ENCODE data around the gene PABPN1. TPM values are rescaled to one million over a fixed set of nuclear protein-coding genes. Genes with fewer than 3 reads are reported as not detected.
A peak's percentile ranks its signal among the peaks of the same experiment; 100 is the strongest.

PABPN1 gene
- total and polyA plus RNA-seq, 9 of the 15 experiments (the other 6 are each of a cell fraction or from before 2014, with no cell fraction given) = 32.6 to 388 (median 178) TPM

- POLR2A ChIA-PET = interaction anchor here (1.0 to 3.7 kb wide), 4 partner anchors 7 to 38 kb away, joined by 3 to 17 read pairs (median 8); partner anchors contain the start of gene PABPN1
Observed at GRCh38 chr14:23307687-23308644, 13.3 kb upstream of the PABPN1 start.

More at GRCh38 chr14:23307687-23308644, 13.3 kb upstream of the PABPN1 start:
- ATAC-seq = no peak
- Histone ChIP-seq H3K27me3 (ENCODE audit: control insufficient read depth in 2 of 2, insufficient read depth in 2 of 2, low read length in 2 of 2) (no peaks in the 10 kb centered on the region), H3K36me3 (ENCODE audit: control insufficient read depth, insufficient read depth, low read length) (peaks cover 51% of the 10 kb centered on the region), H3K79me2 (ENCODE audit: control insufficient read depth, insufficient read depth, low read length) (peaks cover 45% of the 10 kb centered on the region), H3K27ac (ENCODE audit: extremely low read depth, low read depth, low read length) (peak overlapping the region; percentile 90; the same call in 2 of the 3 replicates), H3K4me3 (peak overlapping the region; percentile 94), H3K4me1 (replicated peaks in 1 of 2; ENCODE audit: control insufficient read depth in 2 of 2, insufficient read depth in 2 of 2, low read length in 2 of 2) (peaks cover 21 to 28% of the 10 kb centered on the region in 2 experiments; a peak in 4 of 5 replicates), H3K9ac (ENCODE audit: insufficient read depth in 1 of 2, low read depth in 2 of 2, low read length in 2 of 2) (peak overlapping the region; percentile 92 to 95), H4K20me1 (replicated peaks; ENCODE audit: control insufficient read depth, insufficient read depth, low read length) (no peaks in the 10 kb centered on the region), H3K9me1 (ENCODE audit: control insufficient read depth, insufficient read depth, low read length) (peaks cover 4% of the 10 kb centered on the region), H3K4me2 (ENCODE audit: insufficient read depth, low read length) (peak overlapping the region; percentile 98), H2AFZ (ENCODE audit: low read depth, low read length) (no peak overlapping the region), H3K9me3 (replicated peaks; ENCODE audit: control insufficient read depth, insufficient read depth, low read depth, low read length) (no peaks in the 10 kb centered on the region)
- intact Hi-C loops (cut with micrococcal nuclease) = loop anchor here (2.0 kb wide), 1 partner anchor 13 kb away; the partner anchor contains the start of gene PABPN1
- TF ChIP-seq ZBTB33 (CRISPR knock-in tag; IDR thresholded peaks at IDR 0.05) (0 out of 2 replicates have a peak, but pooled peaks have one; percentile 34), RBFOX2 (IDR thresholded peaks at IDR 0.05; ENCODE audit: low read depth, low read length) (peak; percentile 47), EGR1 (conservative IDR thresholded peaks at IDR 0.05) (no peak)
- DNase-seq (ENCODE audit: extremely low read depth in 1 of 4, low spot score in 3 of 4) = no peak
- FAIRE-seq = no peak
- in situ Hi-C loops (cut with MboI) = no loop called here
- WGBS (ENCODE audit: insufficient coverage, low coverage, missing lambda C conversion rate) = 73% methylated on average over 17 of the region's 22 CpGs
- CTCF ChIA-PET (ENCODE audit: low intra/inter-chr PET ratio) = no interaction called here
- no TSS peak for BruUV-seq (replicated peaks)

Data from K562 (cell line).